T-helper 1 cell treated with Interleukin-12 subunit alpha and Interleukin-12 subunit beta and Interleukin-4 antibody, amounts not matched to agents 30 μg/mL and 1 μg/mL, for 36 hours (primary cell): ENCODE results near the gene DNAJC8.

Experiments
- H3K27ac Mint-ChIP-seq: one replicate; pipeline ENCODE4 v1.8.0; 2021; ENCODE audit warnings: mild to moderate bottlenecking, mixed read lengths
- H3K27me3 Mint-ChIP-seq: one replicate; pipeline ENCODE4 v1.8.0; 2021; ENCODE audit warnings: low read depth, mixed read lengths
- H3K36me3 Mint-ChIP-seq: one replicate; pipeline ENCODE4 v1.8.0; 2021; ENCODE audit warnings: low read depth, mixed read lengths
- H3K4me1 Mint-ChIP-seq: one replicate; pipeline ENCODE4 v1.8.0; 2021; ENCODE audit warnings: low read depth, mixed read lengths
- H3K4me3 Mint-ChIP-seq: one replicate; pipeline ENCODE4 v1.8.0; 2021; ENCODE audit warnings: mild to moderate bottlenecking, moderate library complexity, mixed read lengths
- H3K9me3 Mint-ChIP-seq: one replicate; pipeline ENCODE4 v1.8.0; 2021; ENCODE audit warnings: mixed read lengths

Gene DNAJC8

DNA sequence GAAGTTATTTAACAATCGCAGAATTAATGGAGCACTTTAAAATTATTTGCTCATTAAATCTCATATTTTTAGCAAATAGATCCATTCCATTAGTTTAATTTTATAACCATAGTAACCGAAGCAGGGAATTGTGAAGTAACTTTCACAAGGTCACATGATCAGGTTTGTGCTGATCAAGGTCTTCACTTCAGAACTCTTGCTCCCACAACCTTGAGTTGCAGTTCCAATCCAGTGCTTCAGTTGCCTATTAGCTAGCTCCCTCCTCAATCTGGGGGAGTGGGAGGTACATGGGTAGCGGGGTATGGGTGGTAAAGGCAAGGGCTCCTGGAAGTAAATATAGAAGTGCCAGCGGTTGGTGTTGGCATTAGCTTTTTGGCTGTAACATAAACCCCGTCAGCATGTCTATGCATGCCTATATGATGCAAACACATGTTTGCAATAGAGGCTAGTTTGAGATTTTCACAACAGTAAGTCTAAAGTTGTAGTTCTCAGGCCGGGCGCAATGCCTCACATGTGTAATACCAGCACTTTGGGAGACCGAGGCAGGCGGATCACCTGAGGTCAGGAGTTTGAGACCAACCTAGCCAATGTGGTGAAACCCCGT, 8.9 kb upstream of the DNAJC8 start:
- Mint-ChIP-seq H3K36me3 (no peaks in the 10 kb centered on the region), H3K9me3 (no peaks in the 10 kb centered on the region), H3K4me1 (peaks cover 19% of the 10 kb centered on the region), H3K27me3 (no peaks in the 10 kb centered on the region), H3K4me3 (no peak overlapping the region), H3K27ac (no peak overlapping the region)

DNA sequence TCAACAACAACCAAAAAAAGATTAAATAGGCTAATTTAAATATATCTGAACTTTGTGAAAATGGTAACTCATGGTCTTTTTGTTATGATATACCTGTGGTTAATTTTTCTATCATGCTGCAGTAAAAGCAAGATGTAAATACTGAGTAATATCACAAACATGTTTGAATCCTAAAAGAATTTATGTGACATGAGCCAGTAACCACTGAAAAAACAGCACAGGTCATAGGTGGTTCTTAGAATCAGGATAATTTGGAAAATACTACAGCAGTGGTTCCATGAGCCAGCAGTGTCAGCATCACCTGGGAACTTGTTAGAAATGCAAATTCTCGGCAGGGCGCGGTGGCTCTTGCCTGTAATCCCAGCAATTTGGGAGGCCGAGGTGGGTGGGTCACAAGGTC, 7.2 kb upstream of the DNAJC8 start:
- Mint-ChIP-seq H3K9me3 (no peaks in the 10 kb centered on the region), H3K36me3 (no peaks in the 10 kb centered on the region), H3K4me1 (peaks cover 15% of the 10 kb centered on the region), H3K27me3 (no peaks in the 10 kb centered on the region), H3K27ac (no peak overlapping the region), H3K4me3 (no peak overlapping the region)

DNA sequence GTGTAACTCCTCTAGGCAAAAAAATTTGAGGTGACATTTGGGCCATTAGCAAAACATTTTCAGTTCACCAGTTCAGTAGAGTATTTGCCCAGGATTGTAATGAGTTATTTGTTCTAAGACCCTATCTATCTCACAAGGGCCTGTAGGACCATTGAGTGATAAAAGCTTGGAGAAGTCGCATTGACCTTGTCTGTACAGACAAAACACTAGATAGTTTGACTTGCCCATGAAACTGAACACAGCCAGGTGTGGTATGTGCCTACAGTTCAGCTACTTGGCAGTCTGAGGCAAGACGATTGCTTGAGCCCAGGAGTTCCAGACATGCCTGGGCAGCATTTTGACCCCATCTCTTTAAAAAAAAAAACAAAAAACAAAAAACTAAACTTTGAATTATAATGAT, 6.2 kb upstream of the DNAJC8 start:
- no peaks in the 10 kb centered on the region for H3K9me3 Mint-ChIP-seq
- H3K27ac Mint-ChIP-seq: no peak overlapping the region

DNA sequence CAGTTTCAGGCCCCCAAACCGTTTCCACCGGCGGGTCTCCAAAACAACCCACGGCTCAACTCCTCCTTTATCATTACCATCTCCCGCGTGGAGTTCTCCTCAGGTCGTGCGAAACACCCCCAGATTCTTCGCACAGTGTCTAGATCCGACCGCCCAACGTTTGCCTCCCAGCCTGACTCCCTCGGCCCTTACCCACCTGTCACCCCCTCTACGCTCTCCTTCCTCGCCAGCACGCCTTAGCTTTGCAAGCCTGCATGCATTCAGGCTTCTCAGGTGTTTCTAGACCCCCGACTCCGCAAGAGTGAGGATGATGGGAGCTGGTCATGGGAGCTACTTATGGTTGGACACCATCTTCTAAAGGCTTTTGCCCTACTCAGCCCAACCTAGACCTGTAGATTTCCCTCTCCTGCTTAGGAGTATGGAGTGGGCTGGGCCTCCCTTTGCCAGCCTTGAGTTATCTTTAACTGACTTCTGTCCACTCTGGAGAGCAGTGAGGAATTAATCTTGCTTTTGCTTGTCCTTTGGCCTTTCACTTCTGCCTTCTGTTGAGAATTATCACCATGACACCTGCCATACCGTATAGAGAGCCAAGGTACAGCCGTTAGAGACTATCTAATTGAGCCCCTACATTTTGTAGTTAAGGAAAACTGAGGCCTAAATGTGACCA, 4.0 kb upstream of the DNAJC8 start:
- Mint-ChIP-seq H3K4me3 (no peak overlapping the region), H3K27ac (no peak overlapping the region), H3K36me3 (peaks cover 8% of the 10 kb centered on the region), H3K9me3 (no peaks in the 10 kb centered on the region), H3K4me1 (peaks cover 13% of the 10 kb centered on the region), H3K27me3 (no peaks in the 10 kb centered on the region)

More for the DNA sequence above, 6.2 kb upstream of the DNAJC8 start:
- peaks cover 11% of the 10 kb centered on the region for H3K4me1 Mint-ChIP-seq
- H3K27me3 Mint-ChIP-seq: no peaks in the 10 kb centered on the region
- no peak overlapping the region for H3K4me3 Mint-ChIP-seq
- H3K36me3 Mint-ChIP-seq: no peaks in the 10 kb centered on the region

DNA sequence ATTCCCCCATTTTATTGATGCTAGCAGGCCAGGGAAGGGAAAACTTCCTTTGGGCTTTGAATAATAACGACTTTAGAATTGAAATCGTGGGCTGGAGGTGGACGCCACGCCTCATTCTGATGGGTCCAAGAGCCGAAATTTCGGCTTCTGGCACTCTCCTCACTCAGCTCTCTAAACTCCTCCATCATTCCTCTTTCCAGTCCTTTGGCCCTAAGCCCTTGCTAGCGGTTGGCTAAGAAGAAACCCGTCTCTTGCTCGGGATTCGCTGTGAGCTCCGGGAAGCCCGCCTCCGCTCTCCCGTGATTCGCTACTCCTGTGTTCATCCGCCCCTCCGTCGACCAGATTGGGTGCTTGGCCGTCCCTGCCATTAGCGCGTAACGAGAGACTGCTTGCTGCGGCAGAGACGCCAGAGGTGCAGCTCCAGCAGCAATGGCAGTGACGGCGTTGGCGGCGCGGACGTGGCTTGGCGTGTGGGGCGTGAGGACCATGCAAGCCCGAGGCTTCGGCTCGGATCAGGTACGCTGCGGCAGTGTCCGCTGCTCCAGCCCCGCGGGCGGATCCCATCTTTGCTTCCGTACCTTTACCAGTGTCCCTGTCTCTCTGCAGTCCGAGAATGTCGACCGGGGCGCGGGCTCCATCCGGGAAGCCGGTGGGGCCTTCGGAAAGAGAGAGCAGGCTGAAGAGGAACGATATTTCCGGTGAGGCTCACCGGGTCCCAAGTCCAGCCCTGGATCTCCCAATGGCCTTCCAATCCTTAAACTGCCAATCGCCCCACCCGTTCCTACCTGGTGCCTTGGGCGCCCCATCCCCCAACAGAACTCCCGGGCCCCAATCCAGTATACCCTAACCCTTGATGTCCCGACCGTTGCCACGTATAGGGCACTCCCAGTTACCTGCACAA, 3.2 kb upstream of the DNAJC8 start, which contains the start of gene ATP5IF1:
TSS of gene ATP5IF1 (plus strand) at position 370 of the 901 bp plus-strand sequence. CDS start at position 430, 60 bp downstream.
- H3K27me3 Mint-ChIP-seq: no peaks in the 10 kb centered on the region
- peaks cover 8% of the 10 kb centered on the region for H3K36me3 Mint-ChIP-seq
- no peak within 1 kb of the TSS for H3K4me3 Mint-ChIP-seq
- no peaks in the 10 kb centered on the region for H3K9me3 Mint-ChIP-seq
- peaks cover 13% of the 10 kb centered on the region for H3K4me1 Mint-ChIP-seq
- H3K27ac Mint-ChIP-seq: no peak within 1 kb of the TSS

DNA sequence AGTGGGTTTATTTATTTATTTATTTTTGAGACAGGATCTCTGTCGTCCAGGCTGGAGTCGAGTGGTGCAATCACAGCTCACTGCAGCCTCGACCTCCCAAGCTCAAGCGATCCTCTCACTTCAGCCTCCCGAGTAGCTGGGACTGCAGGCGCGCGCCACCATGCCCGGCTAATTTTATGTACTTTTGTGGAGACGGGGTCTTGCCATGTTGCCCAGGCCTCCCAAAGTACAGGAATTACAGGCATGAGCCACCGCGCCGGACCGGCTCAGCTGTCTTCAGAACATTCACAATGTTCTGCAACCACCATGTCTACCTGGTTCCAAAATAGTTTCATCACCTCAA, 406 bp upstream of the DNAJC8 start:
- peaks cover 17% of the 10 kb centered on the region for H3K4me1 Mint-ChIP-seq
- no peak overlapping the region for H3K27ac Mint-ChIP-seq
- H3K27me3 Mint-ChIP-seq: no peaks in the 10 kb centered on the region
- no peaks in the 10 kb centered on the region for H3K9me3 Mint-ChIP-seq
- H3K36me3 Mint-ChIP-seq: peaks cover 14% of the 10 kb centered on the region
- H3K4me3 Mint-ChIP-seq: no peak overlapping the region

DNA sequence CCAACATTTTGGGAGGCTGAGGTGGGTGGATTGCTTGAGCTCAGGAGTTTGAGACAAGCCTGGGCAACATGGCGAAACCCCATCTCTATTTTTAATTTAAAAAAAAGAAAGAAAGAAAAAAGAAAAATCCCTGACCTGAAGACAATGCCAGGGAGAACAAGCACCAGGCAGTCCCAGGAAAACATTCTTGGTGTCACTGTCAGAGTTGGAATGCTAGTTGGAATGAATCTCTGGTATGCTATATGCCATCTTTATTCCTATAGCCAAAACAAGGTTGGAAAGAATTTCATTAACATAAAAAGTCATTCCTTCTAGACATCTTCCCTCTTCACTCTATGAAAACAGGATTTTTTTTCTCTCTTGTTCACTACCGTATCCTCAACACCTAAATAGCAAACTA, 2.8 kb downstream of the DNAJC8 start:
- Mint-ChIP-seq H3K27me3 (no peaks in the 10 kb centered on the region), H3K9me3 (no peaks in the 10 kb centered on the region), H3K4me1 (peaks cover 17% of the 10 kb centered on the region), H3K4me3 (no peak overlapping the region), H3K36me3 (peaks cover 25% of the 10 kb centered on the region), H3K27ac (no peak overlapping the region)

DNA sequence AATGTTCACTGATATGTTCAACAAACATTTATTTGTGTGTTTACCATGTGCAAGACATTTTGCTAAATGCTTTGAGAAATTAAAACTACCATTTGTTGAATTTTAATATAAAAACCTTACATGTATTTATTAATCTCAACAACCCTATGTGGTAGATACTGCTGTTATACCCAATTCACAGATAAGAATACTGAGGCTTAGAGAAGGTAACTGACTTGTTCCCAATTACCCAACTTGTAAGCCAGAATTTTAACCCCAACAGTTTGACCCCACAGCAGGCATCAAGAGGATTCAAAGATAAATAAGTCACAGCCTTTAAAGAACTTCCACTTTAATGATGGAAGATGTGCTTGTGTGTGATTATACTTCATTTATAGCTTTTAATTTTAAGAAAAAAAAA, 3.7 kb downstream of the DNAJC8 start:
- peaks cover 17% of the 10 kb centered on the region for H3K4me1 Mint-ChIP-seq
- H3K4me3 Mint-ChIP-seq: no peak overlapping the region
- H3K9me3 Mint-ChIP-seq: no peaks in the 10 kb centered on the region
- peaks cover 30% of the 10 kb centered on the region for H3K36me3 Mint-ChIP-seq
- no peaks in the 10 kb centered on the region for H3K27me3 Mint-ChIP-seq
- no peak overlapping the region for H3K27ac Mint-ChIP-seq

DNA sequence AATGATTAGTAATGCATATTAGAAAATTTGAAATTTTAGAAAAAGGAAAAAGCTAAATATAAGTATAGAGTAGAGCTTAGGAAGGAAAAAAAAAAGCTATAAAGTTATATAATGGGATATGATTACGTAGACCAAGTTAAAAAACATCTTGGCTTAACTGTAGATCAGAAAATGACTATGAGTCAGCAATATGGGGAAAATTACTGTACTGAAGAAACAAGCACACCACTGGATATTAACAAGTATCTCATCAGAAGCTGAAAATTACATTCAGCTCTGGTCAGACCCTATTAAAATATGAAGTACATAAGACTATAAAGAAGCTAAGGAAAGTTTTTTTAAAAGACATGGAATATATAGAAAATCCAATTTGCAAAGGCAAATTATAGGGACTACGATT, 19.5 kb downstream of the DNAJC8 start:
- no peak overlapping the region for H3K27ac Mint-ChIP-seq
- H3K36me3 Mint-ChIP-seq: peaks cover 26% of the 10 kb centered on the region
- H3K27me3 Mint-ChIP-seq: no peaks in the 10 kb centered on the region
- no peak overlapping the region for H3K4me3 Mint-ChIP-seq
- peaks cover 16% of the 10 kb centered on the region for H3K4me1 Mint-ChIP-seq
- no peaks in the 10 kb centered on the region for H3K9me3 Mint-ChIP-seq

DNA sequence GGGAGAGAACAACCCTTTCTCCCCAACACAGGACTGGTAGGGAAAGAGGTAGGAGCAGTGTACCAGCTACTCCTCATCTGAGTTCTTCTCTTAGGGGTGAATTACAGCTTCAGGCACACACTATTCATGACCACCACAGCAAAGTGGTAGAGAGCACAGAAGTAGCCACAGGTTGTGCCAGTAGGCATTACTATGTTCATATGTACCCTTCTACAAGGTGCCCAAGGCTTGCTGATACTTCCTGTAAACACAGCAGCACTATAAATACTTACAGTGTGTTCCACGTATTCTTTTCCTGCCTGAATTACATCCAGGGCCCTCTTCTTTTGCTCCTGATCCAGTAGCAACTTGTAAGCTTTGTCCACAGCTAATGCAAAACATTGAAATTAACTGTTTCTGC, 23.1 kb downstream of the DNAJC8 start:
- peaks cover 35% of the 10 kb centered on the region for H3K36me3 Mint-ChIP-seq
- no peak overlapping the region for H3K4me3 Mint-ChIP-seq
- H3K9me3 Mint-ChIP-seq: no peaks in the 10 kb centered on the region
- H3K27me3 Mint-ChIP-seq: no peaks in the 10 kb centered on the region
- H3K27ac Mint-ChIP-seq: no peak overlapping the region
- H3K4me1 Mint-ChIP-seq: peaks cover 17% of the 10 kb centered on the region

DNA sequence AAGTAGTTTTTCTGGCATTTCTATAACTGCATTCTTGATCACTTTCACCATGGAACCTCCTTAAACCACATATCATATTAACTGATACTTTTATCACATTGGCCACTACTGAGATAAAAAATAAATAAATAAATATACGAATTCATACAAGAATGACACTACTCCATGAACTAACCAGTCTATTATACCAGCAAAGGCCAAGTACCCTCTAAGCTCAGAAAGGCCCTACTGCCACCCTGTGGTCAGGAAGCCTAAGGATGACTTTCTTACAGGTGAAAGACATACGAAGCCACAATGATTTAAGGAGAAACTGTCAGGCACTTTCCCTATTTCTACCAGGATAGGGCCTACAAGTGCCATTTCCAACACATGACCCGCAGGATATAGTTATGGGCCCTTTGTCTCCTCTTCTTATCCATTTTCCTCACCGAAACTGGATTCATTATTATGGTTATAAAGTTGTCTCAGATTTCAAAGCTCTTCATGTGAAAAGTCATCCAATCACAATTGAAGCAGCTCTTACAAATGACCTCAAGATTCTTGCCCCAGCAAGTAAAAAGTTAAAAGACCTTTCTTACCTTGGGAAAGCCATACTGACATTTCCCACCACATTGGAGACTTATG, 23.9 kb downstream of the DNAJC8 start:
- Mint-ChIP-seq H3K9me3 (no peaks in the 10 kb centered on the region), H3K27me3 (no peaks in the 10 kb centered on the region), H3K27ac (peak overlapping the region; percentile 26), H3K4me1 (peaks cover 17% of the 10 kb centered on the region), H3K36me3 (peaks cover 42% of the 10 kb centered on the region), H3K4me3 (no peak overlapping the region)

DNA sequence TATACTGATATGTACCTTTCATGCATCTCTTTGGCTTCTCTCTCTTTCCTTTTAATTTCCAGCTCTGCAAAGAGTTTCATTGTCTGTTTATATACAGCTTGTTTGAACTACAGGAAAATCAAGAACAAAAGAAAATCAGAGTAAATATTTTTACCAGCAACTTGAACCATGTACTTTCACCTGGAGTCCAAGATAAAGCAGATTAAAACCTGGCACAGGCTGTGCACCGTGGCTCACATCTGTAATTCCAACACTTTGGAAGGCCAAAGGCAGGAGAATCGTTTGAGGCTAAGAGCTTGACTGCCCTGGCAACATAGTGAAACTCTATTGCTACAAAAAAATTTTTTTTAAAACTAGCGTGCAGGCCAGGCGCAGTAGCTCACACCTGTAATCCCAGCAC, 27.6 kb downstream of the DNAJC8 start:
- H3K27me3 Mint-ChIP-seq: no peaks in the 10 kb centered on the region
- peaks cover 33% of the 10 kb centered on the region for H3K4me1 Mint-ChIP-seq
- no peak overlapping the region for H3K27ac Mint-ChIP-seq
- H3K36me3 Mint-ChIP-seq: peaks cover 54% of the 10 kb centered on the region
- H3K4me3 Mint-ChIP-seq: no peak overlapping the region
- H3K9me3 Mint-ChIP-seq: no peaks in the 10 kb centered on the region

DNA sequence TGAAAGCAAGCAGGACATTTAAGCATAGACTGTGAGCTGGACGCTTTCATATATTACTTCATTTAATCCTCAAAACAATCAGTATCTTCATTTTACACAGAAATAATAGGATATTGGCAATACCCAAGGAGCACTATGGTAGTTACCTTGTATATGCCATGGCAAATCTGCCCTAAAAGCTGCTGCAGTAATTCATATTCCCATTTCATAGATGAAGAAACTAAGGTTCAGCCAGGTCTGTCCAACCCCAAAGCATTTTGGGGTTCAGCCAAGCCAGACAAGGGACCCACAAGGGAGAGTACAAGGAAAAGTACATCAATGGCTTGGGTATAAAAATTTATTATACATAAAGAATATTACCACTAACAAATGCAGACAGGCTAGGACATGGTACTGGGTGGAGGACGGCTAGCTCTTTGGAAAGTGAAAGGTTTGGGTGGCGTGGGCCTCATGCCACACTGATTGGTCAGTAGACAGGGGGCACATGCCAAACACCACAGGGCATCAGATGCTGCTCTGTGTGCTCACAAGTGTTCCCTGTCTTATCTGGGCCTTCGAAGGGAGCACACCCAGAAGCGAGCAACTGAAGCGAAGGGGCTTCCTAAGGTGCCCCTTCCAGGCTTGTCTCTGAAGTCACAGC, 32.5 kb downstream of the DNAJC8 start:
- Mint-ChIP-seq H3K4me1 (peaks cover 52% of the 10 kb centered on the region), H3K27ac (peak overlapping the region; percentile 92), H3K9me3 (peaks cover 4% of the 10 kb centered on the region), H3K4me3 (peak overlapping the region; percentile 47), H3K36me3 (peaks cover 66% of the 10 kb centered on the region), H3K27me3 (peaks cover 11% of the 10 kb centered on the region)
